Fibroblast of pulmonary artery (primary cell): ENCODE measurements around the gene DDX47.

ENCODE experiments used
- DNase-seq: peaks from one replicate; pipeline ENCODE4 v3.0.0-alpha.2; 2010; ENCODE audit warnings: low read depth
- H3K4me3 ChIP-seq: replicated peaks from 2 replicates; pipeline ENCODE4 v1.5.1; 2011; ENCODE audit warnings: low read depth, mild to moderate bottlenecking, control low read depth, low read length, moderate library complexity
- TF ChIP-seq, protein P1 (sequence below): IDR thresholded peaks from 2 replicates; pipeline ENCODE4 v1.5.1; 2011; ENCODE audit warnings: mild to moderate bottlenecking, control low read depth, low read length, inconsistent platforms; ENCODE audit errors: missing control alignments

The DDX47 gene

DNA sequence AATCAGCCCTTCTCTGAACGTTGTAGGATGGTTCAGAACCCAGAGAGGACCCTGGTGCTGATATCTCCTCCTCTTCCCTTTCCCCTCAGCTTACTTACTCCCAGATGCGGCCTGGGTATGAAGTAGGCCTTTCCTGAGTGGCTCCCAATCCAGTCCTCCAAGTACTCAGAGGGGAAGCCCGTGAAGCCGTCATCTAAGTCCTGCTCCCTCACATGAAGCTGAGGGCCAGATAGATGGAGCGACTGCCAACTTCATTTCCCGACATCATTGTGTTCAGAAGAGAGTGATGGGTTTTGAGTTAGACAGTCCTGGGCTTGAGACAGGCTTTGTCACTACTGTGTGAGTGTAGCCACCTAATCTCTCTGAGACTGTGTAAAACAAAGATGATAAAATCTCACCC, 25.0 kb upstream of the DDX47 start:
- DNase-seq: no peak
- TF ChIP-seq, protein P1, sequence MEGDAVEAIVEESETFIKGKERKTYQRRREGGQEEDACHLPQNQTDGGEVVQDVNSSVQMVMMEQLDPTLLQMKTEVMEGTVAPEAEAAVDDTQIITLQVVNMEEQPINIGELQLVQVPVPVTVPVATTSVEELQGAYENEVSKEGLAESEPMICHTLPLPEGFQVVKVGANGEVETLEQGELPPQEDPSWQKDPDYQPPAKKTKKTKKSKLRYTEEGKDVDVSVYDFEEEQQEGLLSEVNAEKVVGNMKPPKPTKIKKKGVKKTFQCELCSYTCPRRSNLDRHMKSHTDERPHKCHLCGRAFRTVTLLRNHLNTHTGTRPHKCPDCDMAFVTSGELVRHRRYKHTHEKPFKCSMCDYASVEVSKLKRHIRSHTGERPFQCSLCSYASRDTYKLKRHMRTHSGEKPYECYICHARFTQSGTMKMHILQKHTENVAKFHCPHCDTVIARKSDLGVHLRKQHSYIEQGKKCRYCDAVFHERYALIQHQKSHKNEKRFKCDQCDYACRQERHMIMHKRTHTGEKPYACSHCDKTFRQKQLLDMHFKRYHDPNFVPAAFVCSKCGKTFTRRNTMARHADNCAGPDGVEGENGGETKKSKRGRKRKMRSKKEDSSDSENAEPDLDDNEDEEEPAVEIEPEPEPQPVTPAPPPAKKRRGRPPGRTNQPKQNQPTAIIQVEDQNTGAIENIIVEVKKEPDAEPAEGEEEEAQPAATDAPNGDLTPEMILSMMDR: no peak

DNA sequence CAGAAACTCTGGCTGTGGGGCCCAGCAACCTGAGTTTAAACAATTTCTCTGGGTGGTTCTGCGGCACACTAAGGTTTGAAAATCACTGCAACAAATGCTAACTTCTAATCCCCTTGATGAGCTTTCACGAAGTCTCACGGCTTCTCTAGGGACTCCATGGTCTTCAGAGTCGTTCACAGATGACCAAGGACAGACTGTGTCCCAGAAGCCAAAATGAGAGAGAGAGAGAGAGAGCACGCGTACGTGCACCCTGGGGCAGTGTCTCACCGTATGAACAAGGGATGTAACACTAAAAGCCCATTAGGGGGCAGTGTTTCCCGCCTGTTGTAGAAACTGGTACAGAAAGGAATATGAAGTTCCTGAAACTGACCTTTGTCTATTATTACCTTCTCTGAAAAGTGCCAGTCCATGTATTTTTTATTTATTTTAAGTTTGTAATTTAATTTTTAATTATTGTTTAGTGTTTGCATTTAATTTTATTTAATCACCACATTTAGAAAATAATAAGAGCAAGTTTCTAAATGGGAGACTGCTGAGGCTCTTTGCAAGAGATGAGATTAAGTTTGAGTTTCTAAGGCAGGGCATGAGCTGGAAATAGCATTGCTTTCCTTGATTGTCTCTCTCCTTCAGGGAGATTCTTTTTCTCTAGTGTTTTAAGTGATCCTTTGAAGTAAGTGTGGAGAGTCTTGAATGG, 24.3 kb upstream of the DDX47 start:
- TF ChIP-seq, protein P1: peak; percentile 68
- peak; percentile 88 for DNase-seq
- H3K4me3 ChIP-seq: no peak overlapping the region

More for the DNA sequence above, 25.0 kb upstream of the DDX47 start:
- H3K4me3 ChIP-seq: no peak overlapping the region

GRCh38 chr12:12790956-12791355, 22.2 kb upstream of the DDX47 start:
- no peak for DNase-seq
- no peak overlapping the region for H3K4me3 ChIP-seq
- TF ChIP-seq, protein P1: no peak

- no peak for DNase-seq
- TF ChIP-seq, protein P1: no peak
- H3K4me3 ChIP-seq: no peak overlapping the region
Observed at GRCh38 chr12:12791756-12792369, 21.3 kb upstream of the DDX47 start.

DNA sequence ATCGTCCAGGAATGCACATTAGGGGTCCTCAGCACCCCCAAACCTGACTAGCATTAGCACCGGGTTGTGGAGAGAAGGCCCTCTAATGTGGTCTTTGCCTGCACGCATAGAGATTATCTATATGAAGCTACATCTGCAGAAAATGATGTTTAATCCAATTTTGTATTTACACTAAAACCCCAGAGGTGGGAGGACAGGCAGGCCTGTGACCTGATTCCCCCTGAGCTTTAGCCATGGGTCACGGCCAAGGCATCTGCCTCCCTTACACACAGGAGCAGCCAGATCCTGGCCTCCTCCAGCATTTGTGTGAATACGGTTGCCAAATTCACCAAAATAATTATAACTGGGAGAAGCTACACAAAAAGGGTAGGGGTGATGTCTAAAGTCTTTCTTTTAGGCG, 20.7 kb upstream of the DDX47 start:
- no peak for DNase-seq
- H3K4me3 ChIP-seq: no peak overlapping the region
- TF ChIP-seq, protein P1: no peak

- TF ChIP-seq, protein P1: no peak
- no peak for DNase-seq
- no peak overlapping the region for H3K4me3 ChIP-seq
Observed at GRCh38 chr12:12794686-12795085, 18.5 kb upstream of the DDX47 start.

- no peak for DNase-seq
- H3K4me3 ChIP-seq: no peak overlapping the region
- TF ChIP-seq, protein P1: no peak
Observed at GRCh38 chr12:12796171-12796570, 17.0 kb upstream of the DDX47 start.
